Measurements from ENCODE around the gene RAB5B. TPM values are rescaled to one million over a fixed set of nuclear protein-coding genes. Genes with fewer than 3 reads are reported as not detected.
"Not testable (repeated sequence)": the region's sequence is repeated elsewhere in the genome, so short reads cannot be mapped to it uniquely, and the experiment has no call there.

The RAB5B gene
- total RNA-seq, 1 donor from 2014 or later: 32.5 TPM

DNA sequence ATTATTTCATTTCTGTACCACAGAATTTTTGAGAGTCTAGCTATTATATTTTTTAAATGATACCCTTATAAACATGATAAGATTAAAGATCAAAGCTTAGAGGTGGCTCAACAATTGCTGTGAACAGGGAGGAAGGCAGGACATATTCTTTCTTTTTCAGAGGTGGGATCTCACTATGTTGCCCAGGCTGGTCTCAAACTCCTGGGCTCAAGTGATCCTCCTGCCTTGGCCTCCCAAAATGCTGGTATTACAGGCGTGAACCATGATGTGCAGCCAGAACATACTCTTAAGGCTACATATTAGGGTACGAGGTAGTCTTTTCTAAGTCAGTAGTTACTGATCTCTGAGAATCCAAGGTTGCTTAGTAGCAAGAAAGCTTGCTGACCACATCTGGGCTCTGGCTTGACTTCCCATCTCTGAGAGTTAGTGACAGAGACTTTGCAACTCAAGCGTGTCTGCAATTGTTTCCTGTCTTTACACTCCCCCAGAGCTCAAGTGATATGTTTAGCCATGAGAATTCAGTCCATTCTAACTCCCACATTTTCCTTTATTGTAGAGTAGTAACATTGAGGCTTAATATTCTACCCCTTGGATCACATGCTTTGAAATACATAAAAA is 8.6 kb downstream of the RAB5B start:
- DNase-seq (ENCODE audit: low read depth in 2 of 2): no peak

DNA sequence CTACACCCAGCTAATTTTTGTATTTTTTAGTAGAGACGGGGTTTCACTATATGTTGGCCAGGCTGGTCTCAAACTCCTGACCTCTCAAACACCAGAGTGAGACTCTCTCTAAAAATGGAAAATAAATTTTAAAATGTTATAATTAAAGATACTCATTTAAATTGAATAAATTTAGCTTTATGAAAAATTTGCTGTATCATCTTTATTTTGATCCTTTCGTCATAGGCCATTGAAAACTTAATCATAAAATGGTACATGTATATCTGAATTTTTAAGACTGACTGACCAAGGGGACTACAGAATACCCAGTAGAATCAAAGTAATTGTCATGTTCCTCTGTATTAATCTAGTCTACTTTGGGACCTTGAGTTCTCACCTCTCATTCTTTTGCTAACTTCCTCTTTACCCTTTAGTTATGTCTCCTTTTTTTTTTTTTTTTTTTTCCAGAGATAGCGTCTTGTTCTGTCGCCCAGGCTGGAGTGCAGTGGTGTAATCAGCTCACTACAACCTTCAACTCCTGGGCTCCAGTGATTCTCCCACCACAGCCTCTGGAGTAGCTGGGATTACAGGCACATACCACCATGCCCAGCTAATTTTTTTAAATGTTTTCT is 9.5 kb downstream of the RAB5B start:
- DNase-seq (ENCODE audit: low read depth in 2 of 2): no peak

DNA sequence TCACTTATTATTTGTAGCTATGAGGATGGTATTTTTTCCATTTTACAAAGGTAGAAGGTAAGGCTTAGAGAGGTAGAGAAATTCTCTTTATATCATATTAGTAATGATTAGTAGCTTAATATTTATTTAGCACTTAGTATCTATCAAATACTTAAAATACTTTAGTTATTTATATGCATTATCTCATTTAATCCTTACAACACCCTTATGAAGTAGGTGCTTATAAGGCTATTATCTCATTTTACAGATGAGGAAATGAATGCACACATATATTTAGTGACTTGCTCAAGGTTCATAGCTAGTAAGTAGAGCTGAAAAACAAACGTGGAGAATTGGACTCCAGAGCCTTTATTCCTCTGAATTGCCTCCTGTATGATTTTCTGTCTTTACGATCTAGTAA is 11.0 kb downstream of the RAB5B start:
- no peak for DNase-seq (ENCODE audit: low read depth in 2 of 2)

DNA sequence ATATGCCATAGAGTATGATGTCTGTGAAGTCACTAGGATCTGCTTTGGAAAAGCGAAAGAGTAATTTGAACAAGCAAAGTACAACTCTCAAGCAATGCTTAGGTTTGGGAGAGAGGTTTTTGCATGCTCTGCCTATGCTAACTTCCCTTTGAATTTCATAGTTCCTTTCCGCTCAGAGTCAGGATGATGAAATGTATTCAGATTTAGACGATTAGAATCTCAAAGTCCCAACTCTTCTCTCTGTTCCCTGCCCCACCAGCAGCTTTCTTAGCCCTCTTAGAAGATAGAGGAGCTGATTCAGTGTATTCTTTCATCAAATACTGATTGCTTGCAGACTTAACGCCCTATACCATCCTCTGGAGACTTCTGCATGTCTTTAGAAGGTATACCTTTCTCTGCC is 11.5 kb downstream of the RAB5B start:
- no peak for DNase-seq (ENCODE audit: low read depth in 2 of 2)

DNA sequence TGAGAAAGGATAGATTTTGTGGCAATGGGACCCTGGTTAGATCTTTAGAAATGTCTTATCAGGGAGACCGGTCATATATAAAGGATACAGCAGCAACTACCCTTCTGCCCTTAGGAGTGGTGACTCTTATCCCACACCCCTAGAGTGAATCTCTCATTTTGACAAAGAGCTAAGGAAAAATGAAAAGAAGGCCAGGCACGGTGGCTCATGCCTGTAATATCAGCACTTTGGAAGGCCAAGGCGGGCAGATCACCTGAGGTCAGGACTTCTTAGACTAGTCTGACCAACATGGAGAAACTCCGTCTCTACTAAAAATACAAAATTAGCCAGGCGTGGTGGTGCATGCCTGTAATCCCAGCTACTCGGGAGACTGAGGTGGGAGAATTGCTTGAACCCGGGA is 12.1 kb downstream of the RAB5B start:
- not testable (repeated sequence) for DNase-seq (ENCODE audit: low read depth in 2 of 2)

DNA sequence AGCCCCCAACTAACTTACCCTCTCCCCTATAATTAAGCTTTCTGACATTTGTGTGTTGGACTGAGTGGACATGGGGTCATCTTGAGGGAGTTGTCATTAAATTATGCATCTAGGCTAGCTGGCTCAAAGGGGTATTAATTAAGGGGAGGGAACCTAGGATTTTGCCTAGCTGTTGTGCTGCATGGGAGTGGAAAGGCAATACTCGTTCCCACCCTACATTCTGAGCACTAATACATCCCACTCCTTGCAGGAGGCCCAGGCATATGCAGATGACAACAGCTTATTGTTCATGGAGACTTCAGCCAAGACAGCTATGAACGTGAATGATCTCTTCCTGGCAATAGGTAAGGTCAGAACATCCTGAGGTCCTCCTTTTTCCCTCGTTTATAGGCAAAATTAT is 17.2 kb downstream of the RAB5B start:
- DNase-seq (ENCODE audit: low read depth in 2 of 2): no peak

DNA sequence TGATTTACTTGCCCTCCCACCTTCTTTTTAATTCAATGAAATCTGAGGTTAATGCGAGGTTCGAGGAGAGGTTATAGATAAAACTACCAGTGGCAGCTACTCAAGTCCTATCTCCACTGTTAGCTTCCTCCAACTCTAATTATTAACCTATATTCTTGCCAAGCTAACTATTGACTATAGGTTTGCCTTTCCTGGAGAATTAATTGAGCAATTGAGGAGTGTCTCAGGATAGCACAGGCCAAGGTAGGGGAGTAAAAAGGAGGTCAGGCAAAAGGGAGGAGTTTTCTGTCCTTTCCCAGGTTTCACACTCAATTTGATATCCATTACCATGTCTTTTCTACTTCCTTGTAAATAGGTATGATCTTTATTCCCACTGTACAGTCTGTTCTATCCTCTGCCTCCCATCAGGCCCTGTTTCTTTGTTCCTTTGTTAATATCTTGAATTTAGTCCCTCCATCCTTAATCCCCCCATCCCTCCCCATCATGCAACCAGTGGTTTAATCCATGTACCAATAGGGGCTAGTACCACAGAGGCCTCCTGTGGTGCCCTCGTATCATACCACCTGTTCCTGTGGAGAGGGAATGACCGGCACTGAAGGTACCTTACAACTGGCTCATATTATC is 19.5 kb downstream of the RAB5B start:
- DNase-seq (ENCODE audit: low read depth in 2 of 2): no peak

DNA sequence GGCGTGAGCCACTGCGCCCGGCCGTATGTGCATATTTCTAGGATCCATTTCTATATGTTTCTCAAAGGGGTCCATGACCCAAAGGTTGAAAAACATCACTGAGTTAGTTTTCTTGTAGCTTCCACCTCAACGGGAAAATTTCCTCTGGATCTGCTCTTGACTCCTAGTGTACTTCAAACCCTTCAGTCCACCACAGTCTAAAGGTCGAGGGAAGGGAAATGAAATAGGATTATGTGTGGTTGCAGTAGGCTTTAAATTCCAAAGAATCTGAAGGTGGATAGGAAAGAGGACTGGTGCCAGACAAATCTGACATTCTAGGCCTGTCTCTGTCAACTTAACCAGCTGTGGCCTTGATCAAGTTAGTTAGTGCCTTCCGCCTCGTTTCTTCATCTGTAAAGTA is 21.5 kb downstream of the RAB5B start:
- no peak for DNase-seq (ENCODE audit: low read depth in 2 of 2)

DNA sequence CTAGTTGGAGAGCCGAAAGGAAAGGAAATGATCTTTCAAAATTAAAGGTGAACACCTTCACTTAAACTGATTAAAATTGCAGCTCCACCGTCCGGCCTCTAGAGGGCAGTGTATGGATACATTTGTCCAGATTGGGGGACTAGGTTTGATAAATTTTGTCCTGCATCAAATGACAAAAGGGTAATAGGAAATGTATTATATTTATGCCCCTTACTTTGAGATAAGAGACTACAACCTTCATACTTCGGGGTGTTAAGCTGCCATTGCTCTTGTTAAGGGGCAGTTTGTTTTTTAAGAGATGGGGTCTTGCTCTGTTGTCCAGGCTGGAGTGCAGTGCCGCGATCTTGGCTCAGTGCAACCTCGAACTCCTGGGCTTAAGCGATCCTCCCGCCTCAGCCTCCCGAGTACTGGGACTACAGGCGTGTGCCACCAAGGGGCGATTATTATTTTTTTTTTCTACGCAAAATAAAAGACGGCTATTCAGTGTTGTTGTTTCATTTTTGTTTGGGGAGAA is 22.4 kb downstream of the RAB5B start:
- DNase-seq (ENCODE audit: low read depth in 2 of 2): peak; percentile 80 to 81

DNA sequence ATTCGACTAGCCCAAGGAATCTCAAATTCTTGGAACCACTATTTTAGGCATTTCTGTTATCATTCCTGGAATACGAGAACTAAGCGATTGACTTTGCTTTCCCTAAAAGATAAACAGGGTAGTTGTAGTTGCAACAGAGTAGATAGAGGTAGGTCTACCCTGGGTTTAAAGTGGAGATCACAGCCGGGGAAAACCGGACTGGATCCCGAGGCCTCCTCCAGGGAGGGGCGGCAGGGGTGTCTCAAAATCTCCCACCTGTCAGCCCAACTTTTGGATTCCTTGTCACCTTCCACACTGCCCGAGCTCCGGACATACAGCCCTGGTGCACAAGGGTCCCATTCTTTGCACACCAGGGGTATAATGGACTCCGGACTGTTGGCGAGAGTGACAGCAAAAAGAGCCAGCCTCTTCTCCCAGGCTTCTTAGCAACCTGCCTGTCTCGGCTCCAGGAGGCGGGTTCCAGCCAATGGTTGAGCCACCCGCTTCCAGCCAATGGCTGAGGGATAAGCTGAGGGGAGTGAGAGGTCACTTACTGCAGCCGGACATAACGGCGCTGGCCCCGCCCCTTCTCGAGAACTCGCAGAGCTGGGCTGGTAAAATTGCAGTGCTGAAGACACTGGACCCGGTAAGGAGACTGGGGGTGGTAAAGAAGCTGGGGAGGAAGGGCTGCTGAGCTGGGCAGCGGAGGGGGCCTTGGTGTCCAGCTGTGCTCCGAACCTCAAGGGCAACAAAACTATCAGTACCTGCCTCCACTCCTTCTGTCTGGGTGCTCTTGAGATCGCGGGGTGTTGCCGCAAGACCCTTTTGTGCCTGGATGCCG is 23.0 kb downstream of the RAB5B start, which contains the start of gene SUOX:
Gene SUOX (plus strand): TSS at position 562 of the 820 bp plus-strand sequence. CDS start 4,946 bp downstream, outside the sequence.
- peak; percentile 95 to 99 for DNase-seq (ENCODE audit: low read depth in 2 of 2)

DNA sequence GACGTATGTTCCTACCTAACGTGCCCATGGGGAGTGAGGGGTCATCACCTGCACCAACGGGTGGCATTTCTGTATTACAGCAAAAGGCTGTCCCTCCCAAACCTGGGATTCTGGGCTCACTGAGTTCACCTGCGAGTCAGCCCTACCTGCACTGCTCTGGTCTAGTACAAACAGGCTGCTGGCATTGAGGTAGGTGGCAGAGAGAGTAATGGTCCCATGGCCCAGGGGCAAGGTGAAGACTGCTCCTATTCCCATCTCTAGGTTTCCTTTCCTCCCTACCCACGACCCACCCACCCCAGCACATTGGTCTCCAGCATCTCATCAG is 23.6 kb downstream of the RAB5B start:
- DNase-seq (ENCODE audit: low read depth in 2 of 2): no peak

DNA sequence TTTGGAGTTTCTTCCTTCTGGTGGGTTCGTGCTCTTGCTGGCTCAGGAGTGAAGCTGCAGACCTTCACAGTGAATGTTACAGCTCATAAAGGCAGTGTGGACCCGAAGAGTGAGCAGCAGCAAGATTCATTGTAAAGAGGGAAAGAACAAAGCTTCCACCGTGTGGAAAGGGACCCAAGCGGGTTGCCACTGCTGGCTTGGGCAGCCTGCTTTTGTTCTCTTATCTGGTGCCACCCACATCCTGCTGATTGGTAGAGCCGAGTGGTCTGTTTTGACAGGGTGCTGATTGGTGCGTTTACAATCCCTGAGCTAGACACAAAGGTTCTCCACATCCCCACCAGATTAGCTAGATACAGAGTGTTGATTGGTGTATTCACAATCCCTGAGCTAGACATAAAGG is 25.6 kb downstream of the RAB5B start:
- DNase-seq (ENCODE audit: low read depth in 2 of 2): not testable (repeated sequence)

DNA sequence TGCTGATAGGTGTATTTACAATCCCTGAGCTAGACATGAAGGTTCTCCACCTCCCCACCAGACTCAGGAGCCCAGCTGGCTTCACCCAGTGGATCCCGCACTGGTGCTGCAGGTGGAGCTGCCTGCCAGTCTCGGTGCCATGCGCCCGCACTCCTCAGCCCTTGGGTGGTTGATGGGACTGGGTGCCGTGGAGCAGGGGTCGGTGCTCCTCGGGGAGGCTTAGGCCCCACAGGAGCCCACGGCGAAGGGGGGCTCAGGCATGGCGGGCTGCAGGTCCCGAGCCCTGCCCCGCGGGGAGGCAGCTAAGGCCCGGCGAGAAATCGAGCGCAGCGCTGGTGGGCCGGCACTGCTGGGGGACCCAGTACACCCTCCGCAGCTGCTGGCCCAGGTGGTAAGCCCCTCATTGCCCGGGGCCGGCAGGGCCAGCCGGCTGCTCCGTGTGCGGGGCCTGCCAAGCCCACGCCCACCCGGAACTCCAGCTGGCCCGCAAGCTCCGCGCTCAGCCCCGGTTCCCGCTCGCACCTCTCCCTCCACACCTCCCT is 26.2 kb downstream of the RAB5B start:
- not testable (repeated sequence) for DNase-seq (ENCODE audit: low read depth in 2 of 2)

DNA sequence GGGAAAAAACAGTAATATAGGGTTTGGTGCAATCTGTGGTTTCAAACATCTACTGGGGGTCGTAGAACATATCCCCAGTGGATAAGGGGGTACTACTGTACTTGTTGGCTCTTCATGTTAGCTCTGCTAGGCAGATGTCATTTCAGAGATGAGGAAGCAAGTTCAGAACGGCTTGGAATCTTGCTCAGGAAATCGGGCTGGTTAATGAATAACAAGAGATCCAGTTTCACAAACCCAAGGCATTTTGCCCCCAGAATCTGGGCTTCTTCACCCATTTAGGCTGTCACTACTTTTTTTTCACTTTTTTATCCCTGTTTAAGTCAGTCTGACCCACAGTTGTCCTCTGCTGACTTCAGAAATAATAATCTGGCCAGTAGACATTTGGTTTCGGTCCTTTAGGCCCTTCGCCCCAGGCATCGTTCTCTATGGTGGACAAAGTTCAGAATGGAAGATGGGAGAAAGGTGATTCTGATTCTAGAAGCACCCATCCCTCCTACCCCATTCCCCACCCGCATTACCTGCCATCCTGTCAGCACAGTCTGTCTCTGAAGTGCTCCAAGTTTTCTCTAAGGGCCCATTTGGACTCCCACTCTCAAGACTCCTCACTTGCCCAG is 27.7 kb downstream of the RAB5B start:
- DNase-seq (ENCODE audit: low read depth in 2 of 2): no peak

DNA sequence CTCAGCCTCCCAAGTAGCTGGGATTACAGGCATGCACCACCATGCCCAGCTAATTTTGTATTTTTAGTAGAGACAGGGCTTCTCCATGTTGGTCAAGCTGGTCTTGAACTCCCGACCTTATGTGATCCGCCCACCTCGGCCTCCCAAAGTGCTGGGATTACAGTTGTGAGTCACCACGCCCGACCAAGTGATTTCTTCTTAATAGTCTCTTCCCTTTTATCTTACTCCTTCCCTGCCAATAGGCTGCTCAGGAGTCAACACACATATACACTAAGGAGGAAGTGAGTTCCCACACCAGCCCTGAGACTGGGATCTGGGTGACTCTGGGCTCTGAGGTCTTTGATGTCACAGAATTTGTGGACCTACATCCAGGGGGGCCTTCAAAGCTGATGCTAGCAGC is 29.5 kb downstream of the RAB5B start:
- not testable (repeated sequence) for DNase-seq (ENCODE audit: low read depth in 2 of 2)

DNA sequence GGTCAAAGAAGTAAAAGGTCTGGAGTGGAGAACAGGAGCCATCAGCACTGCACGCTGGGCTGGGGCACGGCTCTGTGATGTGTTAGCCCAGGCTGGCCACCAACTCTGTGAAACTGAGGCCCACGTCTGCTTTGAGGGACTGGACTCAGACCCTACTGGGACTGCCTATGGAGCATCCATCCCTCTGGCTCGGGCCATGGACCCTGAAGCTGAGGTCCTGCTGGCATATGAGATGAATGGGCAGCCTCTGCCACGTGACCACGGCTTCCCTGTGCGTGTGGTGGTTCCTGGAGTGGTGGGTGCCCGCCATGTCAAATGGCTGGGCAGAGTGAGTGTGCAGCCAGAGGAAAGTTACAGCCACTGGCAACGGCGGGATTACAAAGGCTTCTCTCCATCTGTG is 30.3 kb downstream of the RAB5B start:
- DNase-seq (ENCODE audit: low read depth in 2 of 2): no peak

DNA sequence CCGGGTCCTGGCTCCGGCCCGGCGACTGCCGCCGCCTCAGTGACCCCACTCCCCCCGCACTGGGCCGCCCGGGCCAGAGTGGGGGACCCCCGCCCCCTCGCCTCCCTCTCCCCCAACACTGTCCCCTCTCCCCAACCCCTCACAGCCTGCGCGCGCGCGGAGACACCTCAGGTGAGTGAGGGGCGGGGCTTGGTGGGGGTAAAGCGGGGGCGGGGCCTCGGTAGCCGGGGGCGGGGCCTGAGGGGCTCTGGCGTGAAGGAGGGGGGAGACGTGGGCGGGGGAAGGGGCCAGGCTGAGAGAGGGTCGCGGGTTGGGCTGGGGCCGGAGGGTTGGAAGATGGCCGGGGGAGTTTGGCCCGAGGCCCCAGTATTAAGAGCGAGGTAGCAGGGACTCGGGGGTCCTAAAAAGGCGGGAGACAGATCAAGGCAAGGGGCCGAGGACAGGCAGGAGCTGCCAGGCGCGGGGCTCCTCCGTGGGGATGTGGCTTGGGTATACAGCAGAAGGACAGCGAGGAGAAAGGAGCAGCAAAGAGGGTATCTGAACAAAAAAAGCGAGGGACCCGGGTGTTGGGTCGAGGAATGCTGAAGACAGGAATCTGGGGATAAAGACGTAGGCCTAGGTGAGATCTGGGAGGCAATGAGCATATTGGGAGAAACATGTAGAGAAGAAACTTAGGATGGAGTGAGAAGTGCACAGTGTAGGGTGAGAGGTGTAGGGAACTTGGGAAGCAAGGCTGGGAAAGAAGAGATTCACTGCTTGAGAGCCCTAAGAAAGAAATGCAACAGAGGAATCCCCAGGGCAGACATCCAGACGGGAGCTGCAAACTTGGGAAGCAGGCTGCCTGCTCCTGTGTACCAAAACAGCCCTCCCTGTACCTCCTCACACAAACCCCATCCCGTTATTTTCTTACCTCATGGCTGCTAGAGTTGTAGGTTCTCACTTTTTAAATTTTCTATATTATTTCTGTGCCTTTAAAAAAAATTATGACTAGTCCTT is 34.0 kb downstream of the RAB5B start:
- peak; percentile 24 to 45 for DNase-seq (ENCODE audit: low read depth in 2 of 2)

DNA sequence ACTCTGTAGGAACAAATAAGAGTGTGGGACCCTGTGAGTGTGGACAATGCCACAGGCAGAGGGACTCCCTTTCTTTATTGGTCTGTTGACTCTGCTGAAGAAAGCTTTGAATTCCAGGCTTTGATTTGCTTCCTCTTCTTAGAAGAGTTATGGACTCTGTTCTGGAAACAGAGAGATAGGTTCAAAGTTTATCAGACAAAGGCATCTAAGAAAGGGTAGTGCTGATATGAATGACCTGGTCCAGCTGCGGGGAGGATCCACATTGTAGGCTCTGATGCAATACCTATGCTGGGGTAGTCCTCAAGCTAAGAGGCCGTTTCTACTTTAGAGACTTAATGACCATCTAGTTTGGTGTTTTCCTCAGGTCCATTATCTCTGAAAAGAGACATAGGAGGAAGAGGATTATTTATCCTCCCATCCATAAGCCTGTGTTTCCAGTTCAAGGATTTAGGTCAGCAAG is 36.3 kb downstream of the RAB5B start:
- no peak for DNase-seq (ENCODE audit: low read depth in 2 of 2)

DNA sequence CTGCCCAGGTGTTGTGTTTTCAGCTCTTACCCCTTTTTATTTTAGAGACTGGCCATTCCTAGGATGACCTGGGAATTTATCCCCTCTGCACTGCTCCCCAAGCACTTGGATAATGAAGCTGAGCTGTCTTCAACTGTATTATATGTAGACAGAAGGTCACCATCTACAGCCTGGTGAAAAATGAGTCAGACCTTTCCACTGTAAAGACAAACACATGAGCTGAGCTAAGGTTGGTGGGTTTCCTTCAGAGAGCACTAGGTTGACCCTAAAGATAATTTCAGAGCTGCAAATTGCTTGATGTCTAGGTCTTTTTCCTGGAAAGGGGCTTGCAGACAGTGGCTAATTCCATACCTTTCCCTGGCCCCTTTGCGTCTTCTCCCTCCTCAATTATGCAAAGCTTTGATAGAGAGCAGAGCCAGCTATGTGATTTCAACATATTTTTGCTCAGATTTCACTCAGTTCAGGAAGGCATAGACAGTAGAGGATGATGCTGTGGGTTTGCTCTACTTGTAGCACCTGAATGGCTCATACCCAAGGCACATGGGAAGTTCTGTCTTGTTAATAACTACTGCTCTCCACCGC is 37.7 kb downstream of the RAB5B start:
- DNase-seq (ENCODE audit: low read depth in 2 of 2): no peak

DNA sequence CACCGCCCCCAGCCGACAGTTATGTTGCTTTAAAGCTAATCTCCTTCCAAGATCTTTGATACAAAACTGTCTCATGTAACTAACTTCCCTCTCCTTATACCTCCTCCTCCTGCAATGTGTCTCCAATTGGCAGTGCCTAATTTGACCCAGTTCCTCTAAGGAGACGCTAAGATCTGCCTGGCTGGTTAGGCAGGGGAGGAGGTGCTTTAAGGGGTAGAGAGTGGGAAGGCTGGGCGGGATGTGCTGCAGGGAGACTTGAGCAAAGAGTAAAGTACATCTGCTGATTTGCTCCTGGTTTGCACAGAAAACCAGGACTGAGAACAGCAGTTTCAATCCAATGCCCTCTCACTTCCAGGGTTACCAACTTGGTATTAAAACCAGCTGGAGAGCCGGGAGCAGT is 39.6 kb downstream of the RAB5B start:
- no peak for DNase-seq (ENCODE audit: low read depth in 2 of 2)

Data from lung microvascular endothelial cell (primary cell).